Measurements from ENCODE around the gene MT1G.

DNA sequence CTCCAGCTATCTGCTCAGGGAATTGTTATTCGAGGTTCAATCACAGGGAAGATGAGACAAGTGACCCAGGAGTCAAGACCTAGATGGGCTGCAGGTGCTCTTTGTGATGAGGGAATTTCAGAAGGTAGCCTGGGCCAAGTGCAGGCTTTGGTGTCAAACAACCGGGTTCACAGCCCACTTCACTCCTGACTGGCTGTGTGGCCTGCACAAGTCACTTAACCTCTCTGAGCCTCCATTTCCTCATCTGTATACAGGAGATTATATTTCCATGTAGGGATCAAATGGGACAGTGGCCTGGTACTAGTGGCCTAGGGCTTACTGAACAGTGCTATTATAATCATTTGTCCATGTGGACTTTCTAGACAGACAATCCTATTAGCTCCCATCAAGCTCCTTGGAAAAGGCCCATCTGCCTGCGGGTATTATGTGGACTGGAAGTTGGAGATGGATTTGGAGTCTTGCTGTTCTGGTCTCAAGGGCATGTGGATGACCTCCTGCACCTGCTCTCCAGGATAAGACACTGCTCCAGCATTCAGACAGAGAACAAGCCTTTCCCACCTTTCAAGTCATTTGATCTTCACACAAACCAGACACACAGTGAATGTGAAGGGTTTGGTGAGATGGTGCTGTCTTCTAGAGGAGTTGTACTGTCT lies 11.3 kb upstream of the MT1G start:
- TF ChIP-seq EP300 (IDR thresholded peaks at IDR 0.05; ENCODE audit: borderline replicate concordance) (no peak), USF1 (IDR thresholded peaks at IDR 0.05) (no peak), CREB1 (IDR thresholded peaks at IDR 0.05; ENCODE audit: low read depth) (no peak)

Measured in Ishikawa (cell line).